Glutamatergic neuron (in vitro differentiated cells): ENCODE data around the gene TXN2. TPM values are rescaled to one million over a fixed set of nuclear protein-coding genes. Genes with fewer than 3 reads are reported as not detected.
A peak's percentile ranks its signal among the peaks of the same experiment; 100 is the strongest.
"Not testable (repeated sequence)": the region's sequence is repeated elsewhere in the genome, so short reads cannot be mapped to it uniquely, and the experiment has no call there.

Experiments
- DNase-seq: peaks from one replicate; pipeline ENCODE4 v3.0.0; 2022
- H3K27ac Mint-ChIP-seq: one replicate; pipeline ENCODE4 v1.8.0; 2020; ENCODE audit warnings: mild to moderate bottlenecking, mixed read lengths, inconsistent platforms; ENCODE audit not compliant: unreplicated experiment
- H3K27me3 Mint-ChIP-seq: one replicate; pipeline ENCODE4 v1.8.0; 2020; ENCODE audit warnings: mild to moderate bottlenecking, moderate library complexity, mixed read lengths, inconsistent platforms; ENCODE audit not compliant: unreplicated experiment
- H3K36me3 Mint-ChIP-seq: one replicate; pipeline ENCODE4 v1.8.0; 2020; ENCODE audit warnings: mild to moderate bottlenecking, mixed read lengths, inconsistent platforms; ENCODE audit not compliant: unreplicated experiment
- H3K4me1 Mint-ChIP-seq: one replicate; pipeline ENCODE4 v1.8.0; 2020; ENCODE audit warnings: mild to moderate bottlenecking, low read depth, mixed read lengths, inconsistent platforms; ENCODE audit not compliant: unreplicated experiment
- H3K4me3 Mint-ChIP-seq: one replicate; pipeline ENCODE4 v1.8.0; 2020; ENCODE audit warnings: mild to moderate bottlenecking, mixed read lengths, inconsistent platforms; ENCODE audit not compliant: unreplicated experiment
- H3K9me3 Mint-ChIP-seq: one replicate; pipeline ENCODE4 v1.8.0; 2020; ENCODE audit warnings: mild to moderate bottlenecking, moderate library complexity, mixed read lengths, inconsistent platforms; ENCODE audit not compliant: unreplicated experiment
- total RNA-seq: library from RNA; stranded (reverse); fragmentation: NEBNext Ultra II Directional; extraction: Animal tissue kit (Norgen Biotek cat#: 25700); gene quantifications from one replicate; pipeline ENCODE4 v1.2.1, GENCODE V29; 2021; ENCODE audit not compliant: unreplicated experiment
- TF ChIP-seq, protein P1 (sequence below): fragments of 200-600 bp; sonication (generic); IDR thresholded peaks from one replicate; pipeline ENCODE4 v1.5.0; 2021; ENCODE audit not compliant: partially characterized antibody, unreplicated experiment

Gene TXN2
- total RNA-seq, 1 donor from 2014 or later, result 66.1 TPM

DNA sequence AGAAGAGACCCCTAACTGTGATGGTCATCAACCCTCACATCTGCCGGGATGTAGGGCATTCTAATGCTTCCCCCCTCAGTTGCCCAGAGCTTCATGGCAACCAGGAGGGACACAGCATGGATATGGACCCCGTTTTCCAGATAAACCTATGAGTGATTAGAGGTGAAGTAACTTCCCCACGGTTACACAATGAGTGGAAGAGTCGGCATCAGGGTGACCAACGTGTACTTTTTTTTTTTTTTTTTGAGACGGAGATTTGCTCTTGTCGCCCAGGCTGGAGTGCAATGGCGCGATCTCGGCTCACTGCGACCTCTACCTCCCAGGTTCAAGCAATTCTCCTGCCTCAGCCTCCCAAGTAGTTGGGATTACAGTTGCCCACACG is 25.0 kb downstream of the TXN2 start:
- Mint-ChIP-seq H3K4me3 (no peak overlapping the region), H3K4me1 (peaks cover 7% of the 10 kb centered on the region), H3K27ac (no peak overlapping the region), H3K36me3 (no peaks in the 10 kb centered on the region), H3K9me3 (peaks cover 2% of the 10 kb centered on the region), H3K27me3 (peaks cover 3% of the 10 kb centered on the region)
- TF ChIP-seq, protein P1, sequence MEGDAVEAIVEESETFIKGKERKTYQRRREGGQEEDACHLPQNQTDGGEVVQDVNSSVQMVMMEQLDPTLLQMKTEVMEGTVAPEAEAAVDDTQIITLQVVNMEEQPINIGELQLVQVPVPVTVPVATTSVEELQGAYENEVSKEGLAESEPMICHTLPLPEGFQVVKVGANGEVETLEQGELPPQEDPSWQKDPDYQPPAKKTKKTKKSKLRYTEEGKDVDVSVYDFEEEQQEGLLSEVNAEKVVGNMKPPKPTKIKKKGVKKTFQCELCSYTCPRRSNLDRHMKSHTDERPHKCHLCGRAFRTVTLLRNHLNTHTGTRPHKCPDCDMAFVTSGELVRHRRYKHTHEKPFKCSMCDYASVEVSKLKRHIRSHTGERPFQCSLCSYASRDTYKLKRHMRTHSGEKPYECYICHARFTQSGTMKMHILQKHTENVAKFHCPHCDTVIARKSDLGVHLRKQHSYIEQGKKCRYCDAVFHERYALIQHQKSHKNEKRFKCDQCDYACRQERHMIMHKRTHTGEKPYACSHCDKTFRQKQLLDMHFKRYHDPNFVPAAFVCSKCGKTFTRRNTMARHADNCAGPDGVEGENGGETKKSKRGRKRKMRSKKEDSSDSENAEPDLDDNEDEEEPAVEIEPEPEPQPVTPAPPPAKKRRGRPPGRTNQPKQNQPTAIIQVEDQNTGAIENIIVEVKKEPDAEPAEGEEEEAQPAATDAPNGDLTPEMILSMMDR, result no peak
- no peak for DNase-seq

DNA sequence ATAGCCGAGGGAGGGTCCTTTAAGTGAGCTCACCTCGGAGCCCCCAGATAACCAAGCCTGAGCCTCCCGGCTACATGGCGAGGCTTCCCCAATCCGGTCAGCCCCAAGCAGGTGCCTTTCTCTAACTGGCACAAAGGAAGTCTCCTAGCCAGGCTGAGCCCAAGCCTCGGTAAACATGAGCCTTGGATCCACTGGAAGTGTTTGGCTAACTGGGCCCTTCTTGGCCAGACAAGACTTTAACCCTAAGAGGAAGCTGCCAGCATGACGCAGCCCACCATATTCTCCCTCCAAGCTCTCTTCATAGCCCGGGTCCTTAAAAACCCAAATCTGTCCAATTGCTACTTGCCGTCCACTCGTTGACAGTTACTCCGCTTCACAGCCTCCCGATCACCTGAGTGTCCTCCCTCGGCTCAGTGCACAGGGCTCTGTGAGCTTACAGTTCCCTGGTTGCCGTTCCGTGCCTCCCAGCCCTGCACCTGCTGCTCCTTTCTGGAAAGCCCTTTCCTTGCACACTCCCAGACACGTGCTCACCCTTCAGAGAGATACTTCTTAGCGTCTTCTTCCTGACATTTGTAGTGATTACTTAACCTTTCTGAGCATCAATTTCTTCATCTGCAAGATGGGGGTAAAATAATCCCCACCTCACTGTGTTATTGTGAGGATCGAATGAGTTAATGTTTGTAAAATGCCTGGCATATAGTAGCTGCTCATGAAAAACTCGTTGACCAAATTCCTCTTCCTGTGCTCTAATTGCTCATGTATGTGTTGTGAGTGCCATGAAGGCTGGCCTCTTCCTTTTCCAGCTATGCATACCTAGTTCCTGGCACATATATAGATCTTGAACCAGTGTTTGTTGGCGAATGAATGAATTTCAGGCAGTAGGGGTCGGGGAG is 25.6 kb downstream of the TXN2 start:
- peaks cover 2% of the 10 kb centered on the region for H3K9me3 Mint-ChIP-seq
- TF ChIP-seq, protein P1, result no peak
- H3K36me3 Mint-ChIP-seq, result no peaks in the 10 kb centered on the region
- H3K27ac Mint-ChIP-seq, result peak overlapping the region; percentile 10
- H3K4me1 Mint-ChIP-seq, result peaks cover 7% of the 10 kb centered on the region
- DNase-seq, result no peak
- H3K4me3 Mint-ChIP-seq, result peak overlapping the region; percentile 53
- peaks cover 3% of the 10 kb centered on the region for H3K27me3 Mint-ChIP-seq

DNA sequence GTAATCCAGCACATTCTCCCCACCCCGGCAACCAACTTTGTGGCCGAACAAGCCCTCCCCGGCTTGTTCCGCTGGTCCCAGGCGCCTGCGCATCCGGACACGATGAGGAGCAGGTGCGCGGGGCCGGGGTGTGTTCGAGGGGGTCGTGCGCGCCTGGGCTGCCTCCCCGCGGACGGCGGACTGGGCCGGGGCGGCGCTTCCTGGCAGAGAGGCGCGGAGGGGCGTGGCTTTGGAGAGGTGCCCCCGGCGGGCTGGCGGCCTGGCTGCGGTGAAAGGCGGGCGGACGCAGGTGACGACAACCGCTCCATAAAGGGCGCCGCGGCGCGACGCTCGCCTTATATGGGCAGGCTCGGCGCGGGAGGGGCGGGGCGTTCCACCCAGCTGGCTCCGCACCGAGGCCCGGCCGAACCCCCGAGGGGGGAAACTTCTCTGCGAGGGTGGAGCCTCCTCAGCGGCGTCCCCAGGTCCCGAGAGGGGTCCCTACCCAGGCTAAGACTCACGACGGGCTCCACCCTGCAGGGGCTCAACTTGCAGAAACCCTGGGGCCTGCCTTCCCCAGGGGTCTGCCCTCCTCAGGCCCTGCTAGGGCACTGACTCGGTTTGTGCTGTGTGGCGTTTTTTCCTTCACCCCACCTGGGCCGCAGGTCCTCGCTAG is 26.4 kb downstream of the TXN2 start:
- no peak overlapping the region for H3K4me3 Mint-ChIP-seq
- DNase-seq, result peak; percentile 89
- no peak overlapping the region for H3K27ac Mint-ChIP-seq
- peaks cover 1% of the 10 kb centered on the region for H3K27me3 Mint-ChIP-seq
- H3K36me3 Mint-ChIP-seq, result no peaks in the 10 kb centered on the region
- H3K9me3 Mint-ChIP-seq, result peaks cover 2% of the 10 kb centered on the region
- TF ChIP-seq, protein P1, result no peak
- H3K4me1 Mint-ChIP-seq, result peaks cover 7% of the 10 kb centered on the region

DNA sequence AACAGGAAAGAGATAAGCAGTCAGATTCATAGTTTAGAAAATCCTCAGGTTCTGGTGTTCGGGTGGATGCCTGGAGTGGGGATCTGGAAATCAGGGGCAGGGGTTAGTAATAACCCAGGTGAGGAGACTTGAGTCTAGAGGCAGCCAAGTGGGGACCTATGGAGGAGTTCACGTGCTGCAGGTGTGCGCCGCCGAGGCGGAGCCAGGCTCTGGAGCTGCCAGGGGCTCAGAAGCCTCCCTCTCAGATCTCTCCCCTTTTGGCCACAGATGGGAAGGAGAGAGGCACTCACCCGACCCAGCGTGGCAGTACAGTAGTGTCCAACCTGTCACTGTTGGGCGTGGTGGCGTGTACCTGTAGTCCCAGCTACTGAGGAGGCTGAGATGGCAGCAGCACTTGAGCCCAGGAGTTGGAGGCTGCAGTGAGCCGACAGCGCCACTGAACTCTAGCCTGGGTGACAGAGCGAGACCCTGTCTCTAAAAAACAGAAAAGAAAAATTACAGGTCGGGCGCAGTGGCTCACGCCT is 27.5 kb downstream of the TXN2 start:
- no peak overlapping the region for H3K4me3 Mint-ChIP-seq
- H3K9me3 Mint-ChIP-seq, result peaks cover 2% of the 10 kb centered on the region
- TF ChIP-seq, protein P1, result no peak
- H3K27ac Mint-ChIP-seq, result no peak overlapping the region
- peaks cover 1% of the 10 kb centered on the region for H3K27me3 Mint-ChIP-seq
- H3K36me3 Mint-ChIP-seq, result no peaks in the 10 kb centered on the region
- peaks cover 7% of the 10 kb centered on the region for H3K4me1 Mint-ChIP-seq
- DNase-seq, result no peak

DNA sequence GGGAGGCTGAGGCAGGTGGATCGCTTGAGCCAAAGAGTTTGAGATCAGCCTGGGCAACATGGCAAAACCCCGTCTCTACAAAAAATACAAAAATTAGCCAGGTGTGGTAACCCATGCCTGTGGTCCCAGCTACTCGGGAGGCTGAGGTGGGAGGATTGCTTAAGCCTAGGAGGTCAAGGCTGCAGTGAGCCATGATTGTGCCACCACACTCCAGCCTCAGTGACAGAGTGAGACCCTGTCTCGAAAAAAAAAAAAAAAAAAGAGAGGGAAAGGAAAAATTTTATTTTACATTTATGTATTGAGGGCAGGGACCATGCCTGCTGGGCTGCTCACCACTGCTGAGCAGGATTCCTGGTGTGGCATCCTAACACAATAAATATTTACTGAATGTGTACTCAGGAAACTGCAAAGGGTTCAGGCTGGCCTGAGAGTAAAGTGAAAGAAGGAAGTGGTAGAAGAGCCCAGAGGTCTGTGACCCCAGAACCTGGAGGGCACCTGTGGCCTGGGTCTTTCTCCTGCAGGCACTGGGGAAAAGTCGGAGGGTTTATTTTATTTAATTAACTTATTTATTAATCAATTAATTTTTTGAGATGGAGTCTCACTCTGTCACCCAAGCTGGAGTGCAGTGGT is 28.3 kb downstream of the TXN2 start:
- H3K27me3 Mint-ChIP-seq, DNase-seq, H3K4me3 Mint-ChIP-seq, H3K9me3 Mint-ChIP-seq, H3K36me3 Mint-ChIP-seq, H3K27ac Mint-ChIP-seq: not testable (repeated sequence)
- H3K4me1 Mint-ChIP-seq, result peaks cover 10% of the 10 kb centered on the region
